C4-2B (cell line): Measurements from ENCODE around the gene FKBP5.

Source experiments
- ZFX ChIP-seq: fragments of 450-650 bp; IDR thresholded peaks from 2 replicates; pipeline ENCODE4 v1.6.1; 2017
- TF ChIP-seq, protein P1 (sequence below): fragments of 450-650 bp; conservative IDR thresholded peaks from 2 replicates; pipeline ENCODE4 v1.5.1; 2017; ENCODE audit warnings: mild to moderate bottlenecking

- TF ChIP-seq, protein P1, sequence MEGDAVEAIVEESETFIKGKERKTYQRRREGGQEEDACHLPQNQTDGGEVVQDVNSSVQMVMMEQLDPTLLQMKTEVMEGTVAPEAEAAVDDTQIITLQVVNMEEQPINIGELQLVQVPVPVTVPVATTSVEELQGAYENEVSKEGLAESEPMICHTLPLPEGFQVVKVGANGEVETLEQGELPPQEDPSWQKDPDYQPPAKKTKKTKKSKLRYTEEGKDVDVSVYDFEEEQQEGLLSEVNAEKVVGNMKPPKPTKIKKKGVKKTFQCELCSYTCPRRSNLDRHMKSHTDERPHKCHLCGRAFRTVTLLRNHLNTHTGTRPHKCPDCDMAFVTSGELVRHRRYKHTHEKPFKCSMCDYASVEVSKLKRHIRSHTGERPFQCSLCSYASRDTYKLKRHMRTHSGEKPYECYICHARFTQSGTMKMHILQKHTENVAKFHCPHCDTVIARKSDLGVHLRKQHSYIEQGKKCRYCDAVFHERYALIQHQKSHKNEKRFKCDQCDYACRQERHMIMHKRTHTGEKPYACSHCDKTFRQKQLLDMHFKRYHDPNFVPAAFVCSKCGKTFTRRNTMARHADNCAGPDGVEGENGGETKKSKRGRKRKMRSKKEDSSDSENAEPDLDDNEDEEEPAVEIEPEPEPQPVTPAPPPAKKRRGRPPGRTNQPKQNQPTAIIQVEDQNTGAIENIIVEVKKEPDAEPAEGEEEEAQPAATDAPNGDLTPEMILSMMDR, result no peak
- no peak for TF ChIP-seq ZFX
These were observed 101.5 kb downstream of the FKBP5 start for GRCh38 chr6:35587167-35587566.
